AG04450 (cell line): ENCODE results near the gene FANCC. TPM values are rescaled to one million over a fixed set of nuclear protein-coding genes. Genes with fewer than 3 reads are reported as not detected.
A peak's percentile ranks its signal among the peaks of the same experiment; 100 is the strongest.

Source experiments
- CTCF ChIA-PET: fragments of 300-600, 350-600 bp; formaldehyde crosslinking; extraction: SDS; loops from one replicate; lab custom pipeline; 2022; ENCODE audit warnings: antibody characterized with exemption, inconsistent platforms; lab: Charles Lee
- POLR2A ChIA-PET: fragments of 350-600 bp; formaldehyde crosslinking; extraction: SDS; loops from one replicate; lab custom pipeline; 2021; ENCODE audit warnings: antibody characterized with exemption, inconsistent platforms; lab: Yijun Ruan, JAX
- DNase-seq: peaks from one replicate; pipeline ENCODE4 v3.0.0-alpha.2; 2011; ENCODE audit warnings: low read depth, low spot score
- H3K27ac ChIP-seq: one replicate; pipeline ENCODE4 v1.5.1; 2012; ENCODE audit warnings: low read depth, low read length, control low read depth
- H3K27me3 ChIP-seq: one replicate; pipeline ENCODE4 v1.6.0; 2012; ENCODE audit warnings: low read length; ENCODE audit not compliant: control insufficient read depth, insufficient read depth
- H3K4me3 ChIP-seq: 2 replicates; pipeline ENCODE4 v1.5.1; 2011; ENCODE audit warnings: mild to moderate bottlenecking, low read depth, low read length, control low read depth
- H3K9me3 ChIP-seq: 2 replicates; pipeline ENCODE4 v1.5.1; 2012; ENCODE audit warnings: low read length; ENCODE audit not compliant: control insufficient read depth, insufficient read depth
- CTCF ChIP-seq: IDR thresholded peaks from 2 replicates; pipeline ENCODE4 v1.5.1; 2011; ENCODE audit warnings: low read depth, low read length, control low read depth, inconsistent platforms
- polyA plus RNA-seq: library from polyadenylated mRNA; depleted of rRNA; stranded (reverse); fragments of >200 nt; gene quantifications from 2 replicates; pipeline ENCODE4 v1.2.3, GENCODE V29; 2011

FANCC gene
- polyA plus RNA-seq, 1 experiment = 10.8 TPM

GRCh38 chr9:95349091-95350038 lies 31.9 kb upstream of the FANCC start:
- ChIA-PET POLR2A (no interaction called here), CTCF (interaction anchor here (0.7 kb wide), 1 partner anchor 14 kb away, joined by 3 read pairs; no protein-coding TSS in a partner anchor)
- no peak for DNase-seq
- H3K27me3 ChIP-seq = peaks cover 23% of the 10 kb centered on the region
- H3K9me3 ChIP-seq = peaks cover 20% of the 10 kb centered on the region
- H3K4me3 ChIP-seq = peak overlapping the region; percentile 44
- no peak overlapping the region for H3K27ac ChIP-seq
- no peak for TF ChIP-seq CTCF

GRCh38 chr9:95346021-95346420 lies 28.5 kb upstream of the FANCC start:
- Histone ChIP-seq H3K27me3 (peaks cover 26% of the 10 kb centered on the region), H3K4me3 (no peak overlapping the region), H3K9me3 (peaks cover 17% of the 10 kb centered on the region), H3K27ac (no peak overlapping the region)
- no peak for DNase-seq
- ChIA-PET CTCF (no interaction called here), POLR2A (no interaction called here)
- TF ChIP-seq CTCF = no peak

- Histone ChIP-seq H3K27me3 (peaks cover 21% of the 10 kb centered on the region), H3K27ac (no peak overlapping the region), H3K9me3 (peaks cover 7% of the 10 kb centered on the region; the same call in 1 of the 2 replicates), H3K4me3 (no peak overlapping the region)
- DNase-seq = no peak
- POLR2A ChIA-PET = interaction anchor here (0.5 kb wide), 1 partner anchor 852 kb away, joined by 3 read pairs; no protein-coding TSS in a partner anchor
- CTCF ChIA-PET = interaction anchor here (0.6 to 2.6 kb wide), 2 partner anchors 9 to 36 kb away, joined by 3 to 14 read pairs; no protein-coding TSS in a partner anchor
- TF ChIP-seq CTCF = no peak
Observed at GRCh38 chr9:95344735-95345325, 27.3 kb upstream of the FANCC start.

DNA sequence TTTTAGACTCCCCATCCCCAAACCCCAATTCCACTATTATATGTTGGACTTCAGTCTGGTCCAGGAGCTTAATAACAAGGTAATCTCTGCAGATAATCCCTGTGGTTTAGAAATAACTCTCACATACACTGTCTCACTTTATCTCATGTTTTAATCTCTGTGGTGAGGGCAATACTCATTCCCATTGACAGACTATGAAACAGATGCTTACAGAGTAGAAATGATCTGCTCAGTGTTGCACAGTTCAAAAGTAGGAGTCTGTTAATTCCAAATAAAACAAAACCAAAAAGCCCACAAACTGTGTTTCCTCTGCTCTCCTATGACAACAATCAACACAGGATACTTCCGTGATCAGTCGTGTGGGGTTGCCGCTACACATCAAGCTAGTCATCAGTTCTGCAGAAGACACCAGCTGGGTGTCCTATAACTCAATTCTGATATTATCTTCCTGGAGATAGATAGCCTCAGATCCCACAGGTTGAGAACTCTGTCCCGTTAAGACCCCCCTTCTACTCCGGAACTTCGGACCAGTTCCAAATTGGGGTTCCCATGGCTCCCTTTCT lies 26.3 kb upstream of the FANCC start:
- CTCF ChIA-PET = interaction anchor here (2.6 kb wide), 1 partner anchor 8 kb away, joined by 14 read pairs; no protein-coding TSS in a partner anchor
- TF ChIP-seq CTCF = no peak
- H3K9me3 ChIP-seq = no peaks in the 10 kb centered on the region
- no peak for DNase-seq
- no peak overlapping the region for H3K4me3 ChIP-seq
- peaks cover 13% of the 10 kb centered on the region for H3K27me3 ChIP-seq
- no peak overlapping the region for H3K27ac ChIP-seq
- POLR2A ChIA-PET = no interaction called here
